ENCODE measurements around the gene CIB4.

Gene CIB4

DNA sequence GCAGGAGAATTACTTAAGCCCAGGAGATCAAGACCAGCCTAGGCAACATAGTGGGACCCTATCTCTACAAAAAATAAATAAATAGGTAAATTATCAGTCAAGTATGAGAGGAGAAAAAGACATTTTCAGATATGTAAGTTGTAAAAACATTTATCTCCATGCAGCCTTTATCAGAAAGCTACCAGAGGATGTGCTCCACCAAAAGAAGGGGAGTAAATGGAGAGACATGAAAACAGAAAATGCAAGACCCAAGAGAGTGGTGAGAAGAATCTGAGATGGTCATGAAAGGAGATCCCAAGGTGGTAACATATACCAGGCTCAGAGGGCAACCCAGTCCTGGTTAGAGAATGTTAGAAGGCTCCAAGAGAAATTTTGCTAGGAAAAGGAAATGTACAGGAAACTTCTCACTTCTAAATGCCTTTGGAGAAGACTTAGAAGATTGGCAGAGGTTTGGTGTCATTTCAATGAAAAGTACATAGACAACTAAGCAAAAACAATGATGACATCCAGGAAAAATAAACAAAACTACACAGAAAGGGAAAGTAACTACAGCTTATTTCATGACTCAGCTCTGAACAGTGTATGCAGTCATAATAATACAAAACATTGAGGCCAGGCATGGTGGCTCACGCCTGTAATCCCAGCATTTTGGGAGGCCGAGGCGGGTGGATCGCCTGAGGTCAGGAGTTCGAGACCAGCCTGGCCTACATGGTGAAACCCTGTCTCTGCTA lies 19.5 kb downstream of the CIB4 start:
- no peak for DNase-seq (ENCODE audit: low read depth)

- DNase-seq (ENCODE audit: low read depth): no peak
These were observed 21.0 kb downstream of the CIB4 start for GRCh38 chr2:26620031-26620605.

DNA sequence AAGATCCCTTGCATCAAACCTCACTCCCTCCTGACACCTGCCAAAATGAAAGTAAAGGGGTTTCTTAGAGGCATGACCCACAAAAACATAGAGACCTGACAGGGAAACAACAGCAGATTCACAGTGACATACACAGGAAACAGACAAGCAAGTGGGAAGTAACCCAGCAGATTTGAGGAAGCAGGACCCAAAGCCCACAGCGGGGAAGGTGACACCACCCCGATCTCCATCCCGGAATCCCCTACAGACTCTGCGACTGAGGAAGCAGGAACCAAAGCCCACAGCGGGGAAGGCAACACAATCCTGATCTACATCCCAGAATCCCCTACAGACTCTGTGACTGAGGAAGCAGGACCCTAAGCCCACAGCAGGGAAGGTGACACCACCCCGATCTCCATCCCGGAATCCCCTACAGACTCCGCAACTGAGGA lies 21.6 kb downstream of the CIB4 start:
- DNase-seq (ENCODE audit: low read depth): no peak

DNA sequence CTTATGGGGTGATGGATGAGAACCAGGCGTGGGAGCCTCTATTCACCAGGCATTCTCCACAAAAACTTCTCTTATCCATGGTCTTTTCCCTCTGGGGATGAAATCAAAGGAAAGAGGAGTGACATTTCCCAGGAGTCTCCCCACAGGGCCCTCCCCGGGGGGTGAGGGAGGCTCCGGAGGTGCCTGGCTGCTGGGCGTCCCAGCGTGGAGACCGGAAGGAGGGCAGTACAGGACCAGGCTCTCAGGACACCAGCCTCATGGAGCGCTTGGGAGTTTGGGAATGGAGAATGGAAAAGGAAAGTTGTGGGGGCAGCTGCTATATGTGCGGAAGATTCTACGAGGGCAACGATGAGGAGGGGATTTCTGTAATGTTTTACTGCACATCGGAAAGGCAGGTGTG lies 22.1 kb downstream of the CIB4 start:
- no peak for DNase-seq (ENCODE audit: low read depth)

DNA sequence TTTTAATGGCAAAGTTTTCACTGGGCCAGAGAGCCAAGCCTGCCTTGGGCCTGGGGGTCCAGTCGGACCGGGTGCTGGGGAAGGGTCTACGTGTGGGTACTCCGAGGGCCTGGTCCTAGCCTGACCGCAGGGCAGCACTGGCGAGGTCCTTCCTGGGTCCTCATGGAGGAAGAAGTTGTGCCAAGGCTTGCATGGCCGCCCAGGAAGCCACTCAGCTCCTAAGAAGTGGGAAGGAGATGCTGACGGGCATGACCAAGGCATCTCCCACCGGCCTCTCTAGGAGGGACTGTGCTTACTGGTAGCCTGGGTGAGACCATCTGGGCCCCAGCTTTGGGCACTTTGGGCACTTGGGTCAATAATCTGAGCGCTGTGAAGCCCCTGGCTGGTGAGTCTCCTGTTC lies 22.6 kb downstream of the CIB4 start:
- DNase-seq (ENCODE audit: low read depth): no peak

DNA sequence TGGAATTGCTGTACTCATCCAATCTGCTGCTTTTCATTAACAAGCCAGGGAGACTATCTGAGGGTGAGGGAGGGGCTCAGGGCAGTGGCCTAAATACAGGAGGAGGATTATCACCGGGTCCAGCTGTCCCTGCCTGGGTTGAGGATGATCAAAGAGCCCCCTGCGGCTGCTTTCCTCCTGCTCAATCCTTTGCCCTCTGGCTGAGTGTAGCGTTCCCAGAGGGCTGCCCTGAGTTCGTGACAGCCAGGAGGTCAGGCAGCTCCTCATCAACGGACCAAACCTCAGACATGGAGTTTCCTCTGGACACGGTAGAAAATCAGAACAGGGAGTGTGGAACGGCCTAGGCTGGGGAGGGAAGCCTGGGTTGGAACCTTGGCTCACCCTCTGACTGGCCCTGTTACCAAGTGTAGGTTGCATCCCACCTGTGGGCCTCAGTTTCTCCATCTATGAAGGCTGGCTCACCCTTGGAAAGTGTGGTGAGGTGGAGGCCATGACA lies 23.5 kb downstream of the CIB4 start:
- no peak for DNase-seq (ENCODE audit: low read depth)

DNA sequence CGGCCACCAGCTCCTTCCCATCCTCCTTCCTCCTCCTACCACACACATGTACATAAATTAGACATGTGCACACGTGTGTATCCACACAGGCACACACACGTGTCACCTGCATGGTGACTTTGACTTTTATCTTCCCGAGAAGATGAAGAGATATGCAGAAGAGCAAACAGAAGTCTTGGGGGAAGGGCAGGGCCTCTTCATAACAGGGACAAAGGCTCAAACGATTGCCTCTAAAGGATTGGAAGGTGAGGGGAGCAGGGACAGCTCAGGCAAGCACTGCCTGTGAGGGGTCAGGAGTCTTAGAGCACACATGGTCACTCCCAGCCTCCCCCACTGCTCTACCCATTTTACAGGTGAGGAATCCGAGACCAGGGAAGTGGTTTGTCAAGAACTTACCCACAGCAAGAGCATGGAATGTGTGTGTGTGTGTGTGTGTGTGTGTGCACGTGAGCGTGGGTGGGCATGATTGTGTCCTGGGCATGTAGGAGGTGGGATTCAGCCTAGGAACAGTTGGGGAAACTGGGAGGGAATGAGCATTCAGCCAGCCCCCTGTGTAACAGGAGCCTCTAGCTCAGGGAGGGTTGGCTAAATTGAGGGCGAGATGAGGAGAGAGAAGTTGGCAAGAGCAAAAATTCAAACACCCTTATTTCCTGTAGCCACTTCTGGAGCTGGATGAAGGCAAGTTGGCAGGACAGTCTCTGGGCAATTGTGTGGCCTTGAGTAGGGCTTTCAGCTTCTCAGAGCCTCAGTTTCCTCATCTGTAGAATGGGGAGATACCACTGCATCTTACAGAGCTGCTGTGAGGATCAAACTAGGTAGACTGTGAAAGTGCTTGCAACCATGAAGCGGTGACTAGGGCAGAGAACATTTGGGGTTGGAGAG lies 24.2 kb downstream of the CIB4 start:
- no peak for DNase-seq (ENCODE audit: low read depth)

GRCh38 chr2:26615860-26616705 lies 25.1 kb downstream of the CIB4 start:
- DNase-seq (ENCODE audit: low read depth): no peak

DNA sequence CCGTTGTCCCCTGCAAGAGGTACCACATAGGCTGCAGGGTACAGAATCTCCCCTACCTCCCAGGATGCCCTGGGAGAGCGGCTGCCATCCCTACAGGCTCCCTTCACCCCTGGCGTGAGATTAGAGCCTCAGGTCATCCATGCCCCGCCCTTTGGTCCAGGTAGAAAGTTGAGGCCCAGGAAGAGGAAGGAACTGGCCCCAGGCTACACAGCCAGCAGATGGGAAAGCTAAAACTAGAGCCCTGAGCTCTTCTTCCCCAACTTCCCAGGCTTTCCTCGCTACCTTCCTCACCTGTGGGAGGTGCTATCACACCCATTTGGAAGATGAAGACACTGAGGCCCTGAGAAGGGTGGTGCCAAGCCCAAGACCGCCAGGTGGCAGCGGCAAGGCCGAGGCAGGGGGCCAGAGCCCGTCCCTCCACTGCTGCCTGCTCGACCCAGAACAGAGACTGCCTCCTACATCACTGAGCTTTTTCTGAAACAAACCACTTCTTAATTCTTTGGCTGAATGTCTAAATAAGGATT lies 25.8 kb downstream of the CIB4 start:
- no peak for DNase-seq (ENCODE audit: low read depth)

- no peak for DNase-seq (ENCODE audit: low read depth)
These were observed 26.7 kb downstream of the CIB4 start for GRCh38 chr2:26614216-26615138.

DNA sequence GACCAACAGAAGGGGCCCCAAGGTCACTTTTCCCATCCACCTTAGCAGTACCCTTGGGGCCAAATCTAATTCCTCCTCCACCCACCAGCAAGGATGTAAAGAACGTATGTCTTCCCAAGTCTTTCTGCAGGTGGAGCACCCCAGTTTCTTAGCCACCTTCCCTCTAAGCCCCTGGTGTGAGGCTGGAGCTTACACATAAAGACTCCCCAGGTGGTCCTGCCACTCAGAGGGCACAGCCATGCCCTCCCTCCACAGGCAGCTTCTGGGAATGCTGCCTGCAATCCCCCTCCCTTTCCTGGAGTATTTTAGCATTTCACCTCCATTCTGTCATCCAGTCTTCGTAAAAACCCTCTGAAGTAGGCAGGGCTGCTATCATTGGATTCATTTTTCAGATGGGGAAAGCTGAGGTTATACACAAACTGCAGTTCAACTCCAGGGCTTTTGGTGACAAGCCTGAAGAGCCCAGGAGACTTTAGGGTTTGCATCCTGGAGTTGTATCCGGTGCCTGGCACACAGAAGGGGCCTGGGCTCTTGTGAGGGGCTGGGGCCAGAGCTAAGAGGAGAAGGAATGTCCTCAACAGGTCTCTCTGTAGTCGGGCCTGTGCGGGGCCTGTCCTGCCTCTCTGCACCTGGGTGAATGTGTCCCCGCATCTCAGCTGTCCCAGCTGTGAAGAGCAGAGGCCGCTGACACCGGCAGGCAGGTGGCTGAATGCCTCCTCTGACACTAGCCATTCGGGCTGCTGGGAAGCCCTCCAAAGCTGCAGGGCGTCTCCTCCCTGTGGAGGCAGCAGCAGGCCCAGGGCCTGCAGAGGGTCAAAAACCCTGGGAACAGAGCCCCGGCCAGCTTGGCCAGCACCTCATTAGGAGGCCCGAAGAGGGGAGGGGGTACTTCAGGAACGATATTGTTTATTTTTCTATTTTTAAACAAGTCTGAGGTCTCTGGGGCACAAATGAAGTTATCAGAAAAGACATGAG lies 27.6 kb downstream of the CIB4 start:
- DNase-seq (ENCODE audit: low read depth): no peak

GRCh38 chr2:26612522-26613240 lies 28.5 kb downstream of the CIB4 start:
- DNase-seq (ENCODE audit: low read depth): no peak

GRCh38 chr2:26612034-26612433 lies 29.1 kb downstream of the CIB4 start:
- DNase-seq (ENCODE audit: low read depth): no peak

DNA sequence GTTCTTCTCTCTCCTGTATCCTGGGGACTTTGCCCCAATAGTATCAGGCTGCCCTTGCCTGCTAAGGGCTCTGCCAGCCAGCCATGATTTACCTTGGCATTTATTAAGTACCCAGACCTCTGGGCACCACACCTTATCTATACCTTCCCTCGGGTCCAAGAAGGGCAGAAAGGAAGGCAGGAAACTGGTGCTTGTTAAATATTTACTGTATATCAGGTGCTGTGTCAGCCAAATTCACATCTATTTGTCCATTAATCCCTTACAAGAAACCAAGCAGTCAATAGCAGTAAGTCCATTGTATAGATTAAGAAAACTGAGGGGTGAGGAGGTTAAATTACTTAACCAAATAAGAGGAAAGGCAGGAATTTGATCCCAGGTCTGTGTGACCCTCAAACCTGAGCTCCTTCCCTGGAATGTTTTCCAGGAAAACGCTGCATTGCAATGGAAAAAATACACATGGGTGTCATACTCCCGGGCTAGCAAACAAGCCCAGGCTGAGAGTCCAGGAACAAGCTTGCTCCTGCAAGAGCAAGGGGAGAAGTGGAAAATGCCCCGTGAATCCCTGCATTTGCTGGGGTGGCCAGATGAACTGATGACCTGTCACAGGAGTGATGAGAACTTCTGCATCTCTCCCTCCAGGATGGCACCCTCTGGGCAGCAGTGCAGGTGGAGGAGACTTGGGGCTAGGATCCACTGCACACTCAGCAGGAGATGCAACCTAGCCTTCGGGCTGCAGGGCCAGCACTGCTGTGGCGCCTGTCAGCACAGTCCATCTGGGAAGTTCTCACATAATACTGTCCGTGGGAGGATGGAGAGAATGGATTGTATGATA lies 30.4 kb downstream of the CIB4 start:
- no peak for DNase-seq (ENCODE audit: low read depth)

DNA sequence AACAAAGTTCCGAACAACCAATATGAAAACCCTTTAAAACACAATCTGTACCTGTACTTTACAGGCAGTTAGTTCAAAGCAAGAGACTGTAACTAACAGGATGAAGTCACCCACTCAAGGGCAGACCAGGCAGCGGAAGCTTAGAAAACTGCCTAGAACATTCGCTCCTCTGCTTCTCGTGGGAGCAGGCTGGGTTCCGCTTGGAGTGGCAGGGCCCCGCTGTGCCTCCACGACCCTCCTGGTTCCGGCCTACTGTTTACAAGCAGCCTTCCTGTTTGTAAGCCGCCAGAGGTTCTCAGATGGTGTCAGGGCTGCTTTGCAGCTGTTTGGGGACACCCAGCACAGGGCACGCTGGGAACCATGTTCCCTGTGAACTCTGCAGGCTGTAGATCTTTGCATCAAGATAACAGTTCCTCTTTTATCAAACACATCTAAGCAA lies 31.3 kb downstream of the CIB4 start:
- no peak for DNase-seq (ENCODE audit: low read depth)

- no peak for DNase-seq (ENCODE audit: low read depth)
These were observed 31.9 kb downstream of the CIB4 start for GRCh38 chr2:26609205-26609631.

- DNase-seq (ENCODE audit: low read depth): no peak
These were observed 32.6 kb downstream of the CIB4 start for GRCh38 chr2:26608557-26608956.

- no peak for DNase-seq (ENCODE audit: low read depth)
These were observed 33.5 kb downstream of the CIB4 start for GRCh38 chr2:26607698-26608097.

Data from stimulated activated CD8-positive, alpha-beta memory T cell treated with anti-CD3 and anti-CD28 coated beads, Interleukin-12 subunit alpha, Interleukin-12 subunit beta, amount 100 ng/mL, for 1 hour (primary cell).